Heart right ventricle (tissue), 16 donors: ENCODE results near the gene JADE1. TPM values are rescaled to one million over a fixed set of nuclear protein-coding genes. Genes with fewer than 3 reads are reported as not detected.

Source experiments
- ATAC-seq, 8 donors: fragments of 200-7000 bp; cut with Tn5 transposase; one replicate each; pipeline ENCODE4 v1.9.1; 2020; ENCODE audit warnings: mild to moderate bottlenecking in 8 of 8, moderate library complexity in 8 of 8, moderate number of reproducible peaks in 1 of 8
- DNase-seq, 2 donors: peaks; one replicate each; pipeline ENCODE4 v3.0.0-alpha.2; 2020
- H3K27ac ChIP-seq, 10 donors: fragments of 200-600 bp; sonication (generic) in 2 of 10; one replicate each; pipeline versions ENCODE4 v1.5.0 to v1.8.0; 2020 to 2022; ENCODE audit warnings: mild to moderate bottlenecking in 3 of 10
- H3K27me3 ChIP-seq, 7 donors: fragments of 200-600 bp; one replicate each; pipeline ENCODE4 v1.8.0; 2021 to 2022; ENCODE audit warnings: mild to moderate bottlenecking in 2 of 7
- H3K36me3 ChIP-seq, 9 donors: fragments of 200-600 bp; sonication (generic) in 1 of 9; one replicate each; pipeline versions ENCODE4 v1.5.0 to v1.8.0; 2020 to 2022; ENCODE audit warnings: mild to moderate bottlenecking in 2 of 9
- H3K4me1 ChIP-seq, 9 donors: fragments of 200-600 bp; sonication (generic) in 1 of 9; one replicate each; pipeline versions ENCODE4 v1.5.0 to v1.8.0; 2020 to 2022; ENCODE audit warnings: mild to moderate bottlenecking in 4 of 9
- H3K4me3 ChIP-seq, 10 donors: fragments of 200-600 bp; sonication (generic) in 2 of 10; one replicate each; pipeline versions ENCODE4 v1.5.0 to v1.8.0; 2020 to 2022; ENCODE audit warnings: mild to moderate bottlenecking in 7 of 10, moderate library complexity in 2 of 10
- H3K9me3 ChIP-seq, 11 donors: fragments of 200-600 bp in 10 of 11; sonication (generic) in 2 of 11; one replicate each; pipeline versions ENCODE4 v1.5.0 to v1.8.0; 2013 to 2022; ENCODE audit warnings: mild to moderate bottlenecking in 2 of 11, control low read depth in 1 of 11, moderate library complexity in 1 of 11
- CTCF ChIP-seq, 9 donors: fragments of 200-600 bp; sonication (generic) in 2 of 9; IDR thresholded peaks; one replicate each; pipeline versions ENCODE4 v1.5.0 to v1.8.0; 2021 to 2022; ENCODE audit warnings: antibody characterized with exemption in 9 of 9, mild to moderate bottlenecking in 5 of 9, moderate library complexity in 1 of 9
- WGBS, 2 donors: extraction: QIAGEN DNeasy Blood & Tissue Kit; methylation state at CpG; one replicate each; pipeline ENCODE4 v1.1.7; 2013; ENCODE audit warnings: inconsistent platforms in 1 of 2; 5-methylcytosine and 5-hydroxymethylcytosine counted together
- intact Hi-C, 10 donors: fragments of 100-400 bp; cut with DNase I; formaldehyde crosslinking; loops; one replicate each; pipeline versions ENCODE4 v1.11.1 to v1.14.2; 2022
- polyA plus RNA-seq, 2 donors: library from polyadenylated mRNA; stranded (reverse); fragments of 200-250 nt; gene quantifications; one replicate each; pipeline ENCODE4 v1.2.3, GENCODE V29; 2013
- total RNA-seq, 10 donors: library from RNA; stranded (reverse); fragmentation: NEBNext Ultra II Directional in 3 of 10; extraction: Animal tissue kit (Norgen Biotek cat#: 25700) in 3 of 10; gene quantifications; one replicate each; pipeline versions ENCODE4 v1.2.1 to v1.2.4, GENCODE V29; 2021 to 2023
- donor health status: Arrhythmogenic right ventricular cardiomyopathy.
- donor health status: ischemic (EF 13 %, LVEDD 7.1; RV severe dilation, severe dysfunction).
- donor health status: healthy with polysubstance abuse.
- donor health status: DM: no; HTN: yes; CAD: no.
- donor health status: DM: no; HTN: no; CAD: no.
- donor health status: ischemic (EF 25% LVEDD 6.9; RV normal size, moderate dysfunction).
- donor health status: ischemic (EF 25% LVEDD 5.7; RV mildly dilated, moderate dysfunction).
- donor health status: healthy.
- donor health status: DM: yes; HTN: yes; CAD: no.
- donor health status: Ischemic cardiomyopathy.
- donor health status: ischemic (EF 35%, LVEDD 5.7; RV mildly dilated, moderate dysfunction).
- donor health status: nonischemic (EF 11% LVEDD 7.7; RV severe dilation, severe dysfunction).
- donor health status: DM: yes; HTN: yes; CAD: no.
- donor health status: PGD.
- donor health status: ischemic (EF 29% LVEDD 5.4; RV normal size, mild dysfunction).
- donor health status: nonischemic (EF 23%, LVEDD 6.1; RV moderate dilation, normal function).

The JADE1 gene
- total and polyA plus RNA-seq, 12 donors: 12.1 to 32.3 (median 23.5) TPM

GRCh38 chr4:128830906-128831503, 21.5 kb downstream of the JADE1 start:
- no peak for TF ChIP-seq CTCF (IDR thresholded peaks at IDR 0.05)
- Histone ChIP-seq H3K4me3 (no peak overlapping the region), H3K9me3 (peaks cover 0 to 4% (median 0%) of the 10 kb centered on the region in 11 donors), H3K27me3 (no peaks in the 10 kb centered on the region), H3K36me3 (peaks cover 0 to 41% (median 0%) of the 10 kb centered on the region in 9 donors), H3K27ac (peak overlapping the region in 9 of 10 donors; percentile 20 to 49 (median 38)), H3K4me1 (peaks cover 15 to 81% (median 56%) of the 10 kb centered on the region in 9 donors)
- DNase-seq: no peak
- intact Hi-C loops: loop anchor here in 1 of 10 donors (10.0 kb wide), 1 partner anchor 546 kb away; the partner anchor contains the start of gene PGRMC2
- WGBS, 2 donors: 16 to 18% methylated on average over 5 of the region's 5 CpGs
- peak in 1 of 8 donors; percentile 6 for ATAC-seq

GRCh38 chr4:128831531-128832242, 22.2 kb downstream of the JADE1 start:
- no peak for ATAC-seq
- Histone ChIP-seq H3K9me3 (peaks cover 0 to 4% (median 0%) of the 10 kb centered on the region in 11 donors), H3K4me3 (no peak overlapping the region), H3K27me3 (no peaks in the 10 kb centered on the region), H3K4me1 (peaks cover 15 to 81% (median 53%) of the 10 kb centered on the region in 9 donors), H3K36me3 (peaks cover 0 to 48% (median 0%) of the 10 kb centered on the region in 9 donors), H3K27ac (peak overlapping the region in 9 of 10 donors; percentile 20 to 58 (median 41))
- no peak for TF ChIP-seq CTCF (IDR thresholded peaks at IDR 0.05)
- 49 to 51% methylated on average over 8 of the region's 8 CpGs for WGBS, 2 donors
- DNase-seq: peak in 1 of 2 donors; percentile 11
- intact Hi-C loops: loop anchor here in 1 of 10 donors (10.0 kb wide), 1 partner anchor 547 kb away; the partner anchor contains the start of gene PGRMC2

- H3K36me3 ChIP-seq: peaks cover 0 to 52% (median 0%) of the 10 kb centered on the region in 9 donors
- 72 to 74% methylated on average over 2 of the region's 2 CpGs for whole genome bisulfite sequencing, 2 donors
- no peak overlapping the region for H3K4me3 ChIP-seq
- H3K4me1 ChIP-seq: peaks cover 15 to 80% (median 47%) of the 10 kb centered on the region in 9 donors
- no peaks in the 10 kb centered on the region for H3K27me3 ChIP-seq
- no peak for TF ChIP-seq CTCF (IDR thresholded peaks at IDR 0.05)
- peaks cover 0 to 4% (median 0%) of the 10 kb centered on the region in 11 donors for H3K9me3 ChIP-seq
- peak overlapping the region in 7 of 10 donors; percentile 8 to 58 (median 45) for H3K27ac ChIP-seq
- intact Hi-C loops: loop anchor here in 1 of 10 donors (10.0 kb wide), 1 partner anchor 547 kb away; the partner anchor contains the start of gene PGRMC2
- no peak for ATAC-seq
- DNase-seq: no peak
These were observed 22.7 kb downstream of the JADE1 start for GRCh38 chr4:128832243-128832625.

- TF ChIP-seq CTCF (IDR thresholded peaks at IDR 0.05): no peak
- H3K27me3 ChIP-seq: no peaks in the 10 kb centered on the region
- peak; percentile 95 to 98 (median 96) for ATAC-seq
- peak overlapping the region; percentile 10 to 83 (median 68) for H3K27ac ChIP-seq
- intact Hi-C loops: loop anchor here in 1 of 10 donors (2.0 to 10.0 kb wide), 2 partner anchors 23 to 551 kb away; partner anchors contain the start of gene PGRMC2
- H3K4me3 ChIP-seq: no peak overlapping the region
- 39 to 44% methylated on average over 8 of the region's 8 CpGs for WGBS, 2 donors
- DNase-seq: peak; percentile 80 to 82
- no peaks in the 10 kb centered on the region for H3K9me3 ChIP-seq
- peaks cover 0 to 52% (median 0%) of the 10 kb centered on the region in 9 donors for H3K36me3 ChIP-seq
- peaks cover 13 to 86% (median 58%) of the 10 kb centered on the region in 9 donors for H3K4me1 ChIP-seq
These were observed 26.2 kb downstream of the JADE1 start for GRCh38 chr4:128835498-128836222.
